HG02973 (cell line): ENCODE data around the gene TAF7L.
"Not testable (repeated sequence)": the region's sequence is repeated elsewhere in the genome, so short reads cannot be mapped to it uniquely, and the experiment has no call there.

Experiments used
- ATAC-seq: cut with Tn5 transposase; IDR thresholded peaks from one replicate; pipeline ENCODE4 v1.9.1; 2021; ENCODE audit warnings: moderate library complexity; ENCODE audit not compliant: unreplicated experiment

TAF7L gene

DNA sequence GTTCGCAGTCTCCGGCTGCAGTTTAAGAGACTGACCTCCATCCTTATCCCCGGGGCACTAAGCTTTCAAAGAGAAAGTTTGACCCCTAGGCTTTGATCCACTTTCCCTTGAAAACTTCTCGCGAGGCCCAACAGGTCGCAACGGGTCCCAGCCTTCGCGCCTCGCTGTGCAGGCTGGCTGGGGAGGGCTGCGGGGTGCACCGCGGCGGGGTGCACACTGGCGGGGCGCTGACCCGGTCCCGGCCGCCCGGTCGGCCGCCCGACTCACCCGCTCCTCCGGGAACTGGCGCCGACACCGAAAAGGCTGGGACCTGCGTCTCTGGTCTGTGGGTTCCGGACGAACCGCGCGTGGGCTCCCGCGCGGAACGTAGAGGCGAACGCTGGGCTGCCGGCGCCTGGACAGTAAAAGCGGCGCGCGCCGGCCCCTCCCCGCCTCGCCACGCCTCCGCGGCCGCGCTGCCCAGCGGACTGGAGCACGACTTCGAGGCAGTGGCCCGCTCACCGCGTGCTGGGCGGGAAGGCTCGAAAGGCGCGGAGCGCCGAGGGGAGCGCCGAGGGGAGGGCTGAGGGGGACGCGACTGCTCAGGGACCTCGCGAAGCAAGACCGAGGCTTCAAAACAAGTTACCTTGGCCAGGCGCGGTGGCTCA lies at the start of gene TAF7L:
TAF7L (minus strand) TSS at position 378 of the 647 bp plus-strand sequence. CDS start 3,791 bp downstream, outside the sequence.
- no peak for ATAC-seq

DNA sequence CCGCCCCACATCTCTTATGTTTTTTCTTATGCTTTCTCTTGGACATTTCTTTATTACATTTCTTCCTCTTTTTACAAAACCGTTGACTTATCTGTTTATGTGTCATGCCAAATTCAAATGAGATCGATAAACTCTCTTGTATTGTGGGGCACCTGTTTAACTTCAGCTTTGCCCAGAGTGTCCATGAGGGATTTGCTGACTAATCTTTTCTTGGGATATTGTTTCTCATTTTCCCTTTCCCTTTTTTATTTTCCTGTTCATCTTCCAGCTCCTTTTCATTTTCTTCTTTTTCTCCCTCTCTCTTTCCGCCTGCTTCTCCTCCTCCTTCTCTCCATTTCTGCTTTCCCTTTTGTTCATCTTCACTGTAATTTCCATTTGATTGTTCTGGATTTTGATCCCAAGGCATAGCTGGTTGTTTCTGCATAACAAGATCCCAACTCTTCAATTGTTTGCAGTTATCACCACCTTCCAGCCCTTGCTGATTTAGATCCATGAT lies 46.7 kb upstream of the TAF7L start:
- ATAC-seq, result no peak

- not testable (repeated sequence) for ATAC-seq
Measured at GRCh38 chrX:101334310-101334709, 43.2 kb upstream of the TAF7L start.

DNA sequence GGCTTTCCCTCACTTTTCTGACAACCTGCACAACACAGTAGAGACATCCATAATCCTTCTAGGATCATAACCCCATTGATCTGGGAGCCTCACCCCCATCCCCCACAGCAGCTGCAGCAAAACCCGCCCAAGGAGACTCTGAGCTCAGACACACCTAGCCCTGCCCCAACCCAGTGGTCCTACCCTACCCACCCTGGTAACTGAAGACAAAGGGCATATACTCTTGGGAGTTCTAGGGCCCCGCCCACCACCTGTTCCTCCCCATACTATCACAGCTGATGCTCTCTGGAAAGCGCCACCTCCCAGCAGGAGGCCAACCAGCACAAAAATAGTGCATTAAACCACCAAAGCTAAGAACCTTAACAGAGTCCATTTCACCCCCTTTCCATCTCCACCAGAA lies 35.5 kb upstream of the TAF7L start:
- ATAC-seq, result not testable (repeated sequence)

- ATAC-seq, result no peak
Measured at GRCh38 chrX:101303790-101304189, 12.7 kb upstream of the TAF7L start.

- not testable (repeated sequence) for ATAC-seq
Measured at GRCh38 chrX:101295603-101296002, 4.5 kb upstream of the TAF7L start.

DNA sequence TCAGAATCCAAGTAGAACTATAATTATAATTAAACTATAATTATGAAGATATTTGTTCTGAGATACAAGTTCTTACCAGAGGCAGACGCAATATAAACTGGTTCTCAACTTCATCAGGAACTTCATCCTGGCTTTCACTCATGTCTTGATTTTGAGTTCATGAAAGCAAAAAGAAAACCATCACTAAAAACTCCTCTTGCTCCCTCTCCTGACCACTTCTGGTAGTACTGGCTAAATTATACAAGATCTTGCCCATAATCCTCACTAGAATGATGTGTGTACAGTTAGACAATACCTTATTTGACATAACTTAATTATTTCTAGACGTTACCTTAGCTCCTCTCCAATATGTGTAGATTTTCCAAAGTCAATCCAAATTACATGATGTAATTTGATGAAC lies 3.7 kb downstream of the TAF7L start:
- ATAC-seq, result no peak

DNA sequence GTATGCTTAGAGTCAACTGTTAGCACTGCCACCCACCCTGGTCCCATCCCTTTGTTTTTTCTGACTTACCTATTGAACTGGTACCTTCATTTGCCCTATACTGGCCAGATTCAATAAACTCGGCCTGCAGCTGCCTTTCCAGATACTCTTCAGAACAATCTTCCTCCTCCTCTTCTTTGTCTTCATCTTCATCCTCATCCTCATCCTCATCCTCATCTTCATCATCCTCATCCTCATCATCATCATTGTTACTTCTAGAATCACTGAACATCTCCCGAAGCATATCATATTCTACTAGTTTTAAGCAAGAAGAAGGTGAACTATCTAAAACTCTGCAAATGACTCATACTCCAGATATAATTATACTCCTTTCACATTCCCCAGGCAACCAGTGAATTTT lies 14.9 kb downstream of the TAF7L start:
- no peak for ATAC-seq

- no peak for ATAC-seq
Measured at GRCh38 chrX:101274198-101274597, 16.9 kb downstream of the TAF7L start.

DNA sequence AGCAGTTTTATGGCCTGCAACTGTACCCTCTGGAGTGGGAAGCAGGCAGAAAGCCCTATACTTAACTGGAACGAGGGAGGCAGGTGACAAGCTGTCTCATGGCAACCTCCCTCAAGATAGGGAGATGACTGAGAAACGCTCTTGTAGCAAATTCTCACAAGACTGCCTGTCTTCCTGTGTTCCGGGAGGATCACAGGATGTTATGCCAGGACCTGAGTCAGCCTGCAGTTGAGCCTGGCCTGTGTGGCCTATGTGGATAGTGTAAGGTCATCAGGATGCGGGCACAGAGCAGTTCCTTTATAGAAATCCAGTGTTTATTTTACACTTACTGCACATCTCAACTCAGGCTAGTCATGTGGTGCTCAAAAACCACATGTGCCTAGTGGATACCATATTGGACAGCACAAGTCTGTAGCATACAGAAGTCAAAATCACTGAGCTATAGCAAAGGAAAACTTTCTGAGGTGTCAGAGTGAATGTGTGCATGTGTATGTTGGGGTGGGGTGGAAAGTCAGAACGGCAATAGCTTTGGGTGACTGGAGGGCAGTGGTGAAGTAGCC lies 25.2 kb downstream of the TAF7L start:
- no peak for ATAC-seq

DNA sequence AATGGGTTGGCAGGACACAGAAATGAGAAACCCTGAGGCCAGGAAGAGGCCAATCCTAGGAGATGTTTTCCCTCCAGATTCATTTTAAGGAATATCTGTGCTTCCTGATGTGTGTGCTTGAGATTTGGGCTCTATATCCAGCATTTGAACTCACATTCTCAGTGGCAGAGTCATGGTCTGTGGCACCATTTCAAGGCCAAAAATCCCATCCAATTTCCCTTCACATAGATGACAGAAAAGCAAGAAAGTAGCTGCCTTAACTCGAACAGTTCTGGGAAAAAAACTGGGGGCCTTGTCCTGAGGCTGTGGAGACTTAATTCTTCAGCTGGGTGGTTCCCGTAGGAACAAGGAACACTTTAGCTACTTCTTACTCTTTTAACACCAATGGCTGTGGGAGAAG lies 27.4 kb downstream of the TAF7L start:
- no peak for ATAC-seq

- ATAC-seq, result no peak
Measured at GRCh38 chrX:101262590-101262989, 28.5 kb downstream of the TAF7L start.

DNA sequence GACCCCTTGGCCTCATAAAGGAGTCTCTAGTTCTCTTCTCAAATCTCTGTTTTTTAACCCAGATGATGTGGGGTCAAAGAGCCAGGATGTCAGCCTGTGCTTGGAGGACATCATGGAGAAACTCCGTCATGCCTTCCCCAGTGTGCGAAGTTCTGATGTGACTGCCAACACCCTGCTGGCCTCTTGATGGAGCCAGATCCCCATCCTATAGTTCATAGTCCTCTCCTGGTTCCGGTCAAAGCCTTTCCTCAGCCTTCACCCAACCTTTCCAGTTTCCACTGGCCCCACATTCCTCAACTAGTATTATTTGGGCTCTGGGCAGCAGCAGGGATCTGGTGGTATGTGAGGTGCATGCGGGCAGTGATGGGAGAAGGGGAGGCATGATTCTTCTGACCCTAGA lies 30.7 kb downstream of the TAF7L start:
- no peak for ATAC-seq

GRCh38 chrX:101258259-101258581 lies 32.9 kb downstream of the TAF7L start:
- ATAC-seq, result no peak

DNA sequence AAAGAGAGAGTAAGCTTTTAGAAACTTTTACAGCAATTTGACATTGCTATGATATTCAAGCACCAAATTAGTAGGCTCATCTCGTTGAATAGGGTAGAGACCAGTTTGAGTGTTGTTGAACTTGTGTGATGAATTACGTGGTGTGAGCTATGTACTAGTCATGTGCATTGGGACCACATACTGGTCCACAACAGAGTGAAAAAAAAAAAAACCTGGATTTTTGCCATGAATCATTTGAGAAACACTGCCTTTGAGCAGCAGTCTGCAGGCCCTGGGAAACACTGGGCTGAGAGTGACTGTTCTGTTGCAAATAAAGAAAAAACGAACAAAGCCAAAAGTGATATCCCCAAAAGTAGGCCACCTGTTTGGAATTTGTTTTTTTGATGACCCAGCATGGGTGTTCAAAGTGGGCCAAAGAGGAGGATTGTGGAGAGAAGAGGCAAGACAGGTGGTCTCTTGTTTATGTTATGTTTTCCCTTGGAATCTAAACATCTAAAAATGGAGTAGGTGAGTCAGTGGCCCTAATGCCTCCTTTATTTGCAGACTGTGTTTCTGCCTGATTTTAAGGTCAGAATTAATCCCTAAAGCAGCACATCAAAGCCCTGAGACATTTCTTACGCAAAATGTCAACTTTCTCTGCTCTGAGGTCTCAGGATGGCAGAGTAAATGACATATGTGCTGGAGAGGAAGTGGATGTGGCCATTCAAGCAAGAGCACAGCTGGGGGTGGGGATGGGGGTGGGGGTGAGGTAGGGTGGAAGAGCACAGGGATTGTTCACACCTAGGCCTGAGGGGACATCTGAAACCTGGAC lies 33.5 kb downstream of the TAF7L start:
- ATAC-seq, result no peak

- no peak for ATAC-seq
Measured at GRCh38 chrX:101252634-101253033, 38.5 kb downstream of the TAF7L start.

DNA sequence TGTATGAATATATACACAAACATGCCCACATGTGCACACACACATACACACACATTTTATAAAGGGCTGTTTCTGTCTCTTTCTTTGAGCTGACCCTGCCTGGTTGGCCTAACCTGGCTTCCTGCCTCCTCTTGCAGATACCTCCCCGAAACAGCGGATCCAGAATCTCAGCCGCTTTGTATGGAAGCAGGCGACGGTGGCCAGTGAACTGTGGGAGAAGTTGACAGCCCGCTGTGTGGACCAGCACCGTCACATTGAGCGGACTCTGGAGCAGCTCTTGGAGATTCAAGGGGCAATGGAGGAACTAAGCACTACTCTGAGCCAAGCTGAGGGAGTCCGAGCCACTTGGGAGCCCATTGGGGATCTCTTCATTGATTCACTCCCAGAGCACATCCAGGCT lies 49.6 kb downstream of the TAF7L start:
- ATAC-seq, result no peak

- ATAC-seq, result no peak
Measured at GRCh38 chrX:101237041-101237440, 54.1 kb downstream of the TAF7L start.

GRCh38 chrX:101232316-101232715 lies 58.8 kb downstream of the TAF7L start:
- ATAC-seq, result no peak

DNA sequence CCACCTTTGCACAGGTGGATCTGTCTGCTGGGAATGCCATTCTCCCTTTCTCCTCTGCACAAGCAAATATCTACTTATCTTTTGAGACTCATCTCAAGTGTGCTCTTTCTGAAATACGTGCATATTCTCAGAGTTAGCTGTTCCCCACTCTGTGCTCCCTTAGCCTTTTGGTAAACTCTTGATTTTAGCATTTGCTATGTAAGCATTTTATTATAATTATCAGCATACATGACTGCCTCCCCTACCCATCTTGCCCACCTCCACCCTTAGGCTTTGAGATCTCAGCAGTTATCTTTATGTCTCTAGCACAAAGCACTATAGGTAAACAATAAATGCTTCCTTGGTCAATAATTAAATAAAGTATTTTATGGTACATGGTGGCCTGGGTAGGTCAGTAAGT lies 60.1 kb downstream of the TAF7L start:
- no peak for ATAC-seq

DNA sequence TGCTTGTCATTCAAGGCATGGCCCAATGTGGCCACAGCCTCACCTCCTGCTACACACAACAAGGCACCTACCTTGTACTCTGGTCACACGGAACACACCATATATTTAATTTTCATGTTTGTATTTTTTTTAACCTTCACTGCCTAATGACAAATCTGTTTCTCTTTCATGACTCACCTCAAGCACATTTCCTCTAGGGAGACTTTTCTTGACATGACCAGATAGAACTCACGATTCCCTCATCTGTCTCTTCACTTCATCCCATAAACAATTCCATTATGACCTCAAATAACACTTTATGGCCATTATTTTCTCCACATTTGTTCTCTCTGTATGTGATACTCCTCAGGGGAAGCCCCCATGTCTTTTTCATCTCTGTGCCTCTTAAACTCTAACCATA lies 60.5 kb downstream of the TAF7L start:
- no peak for ATAC-seq

DNA sequence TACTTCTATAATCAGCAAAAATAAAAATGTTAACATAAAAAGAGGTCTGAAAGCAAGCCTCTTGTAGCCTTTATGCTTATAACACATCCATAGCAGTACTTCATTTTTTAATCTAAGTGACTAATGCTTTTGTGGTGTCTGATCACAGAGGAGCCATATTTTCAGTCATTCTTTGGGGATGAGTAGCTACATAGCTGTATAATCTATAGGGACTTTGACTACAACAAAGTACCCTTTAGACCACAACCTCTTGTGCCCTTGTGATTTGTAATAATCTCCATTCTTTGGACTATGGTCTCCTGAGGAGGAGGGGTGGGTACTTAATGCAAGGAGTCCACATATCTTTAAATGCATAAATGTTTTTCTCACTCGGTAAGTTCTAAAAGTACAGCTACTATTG lies 62.0 kb downstream of the TAF7L start:
- no peak for ATAC-seq
